ENCODE data around the gene ANO1. TPM values are rescaled to one million over a fixed set of nuclear protein-coding genes. Genes with fewer than 3 reads are reported as not detected.

The ANO1 gene
- total RNA-seq, 2 experiments from 2014 or later: not detected

DNA sequence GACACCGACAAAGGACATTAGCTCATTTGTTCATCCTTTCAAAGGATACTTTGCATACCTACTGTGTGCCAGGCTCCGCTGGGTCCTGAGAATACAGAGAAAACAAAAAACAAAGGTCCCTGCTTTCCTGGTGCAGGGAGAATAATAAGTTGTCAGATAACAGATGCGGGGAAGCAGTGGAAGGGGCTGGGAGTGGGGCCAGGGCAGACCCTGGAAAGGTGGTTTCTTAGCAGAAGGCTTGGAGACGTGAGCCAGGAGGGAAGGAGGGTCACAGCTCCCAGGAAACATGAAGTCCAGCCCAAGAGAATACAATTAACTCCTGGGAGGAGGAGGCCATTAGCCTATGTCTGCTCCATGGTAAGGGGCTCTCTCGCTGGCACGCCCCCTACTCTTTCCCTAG, 9.8 kb upstream of the ANO1 start:
- no peak for ATAC-seq (ENCODE audit: poor library complexity)
- H3K27ac Mint-ChIP-seq: no peak overlapping the region
- H3K27me3 ChIP-seq (ENCODE audit: control insufficient read depth in 1 of 2, insufficient read depth in 2 of 2, low read length in 2 of 2): peaks cover 25 to 44% of the 10 kb centered on the region in 2 experiments

DNA sequence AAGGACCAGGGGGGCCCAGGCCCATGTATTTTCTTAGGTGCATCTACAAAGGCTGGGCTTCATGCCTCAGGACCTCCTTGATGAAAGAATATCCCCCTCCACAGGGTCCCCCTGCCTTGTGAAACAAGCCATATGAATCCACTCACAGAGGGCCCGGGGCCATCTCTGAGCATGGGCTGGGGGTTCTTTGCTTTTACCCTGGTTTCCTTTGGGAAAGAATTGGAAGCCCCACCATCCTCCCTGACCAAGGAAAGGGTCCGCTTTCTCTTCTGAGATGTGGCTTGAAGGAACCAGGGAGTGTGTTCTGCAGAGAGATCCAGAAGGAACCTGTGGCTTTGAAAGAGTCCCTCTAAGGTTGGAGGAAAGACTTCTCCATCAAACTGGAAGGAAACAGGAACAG, 9.2 kb upstream of the ANO1 start:
- Mint-ChIP-seq H3K27ac (no peak overlapping the region), H3K4me1 (ENCODE audit: low read depth) (no peaks in the 10 kb centered on the region), H3K36me3 (ENCODE audit: low read depth) (no peaks in the 10 kb centered on the region), H3K4me3 (no peak overlapping the region), H3K9me3 (no peaks in the 10 kb centered on the region), H3K27me3 (peaks cover 67% of the 10 kb centered on the region)
- ChIA-PET CTCF (no interaction called here), POLR2A (no interaction called here)
- Histone ChIP-seq H3K9me3 (ENCODE audit: control insufficient read depth in 1 of 2, insufficient read depth in 1 of 2, low read length in 2 of 2) (peaks cover 0 to 8% of the 10 kb centered on the region in 2 experiments), H3K4me1 (ENCODE audit: insufficient read depth, low read length) (no peaks in the 10 kb centered on the region), H3K27ac (ENCODE audit: low read depth in 1 of 2, low read length in 2 of 2) (no peak overlapping the region), H3K27me3 (ENCODE audit: control insufficient read depth in 1 of 2, insufficient read depth in 2 of 2, low read length in 2 of 2) (peaks cover 29 to 50% of the 10 kb centered on the region in 2 experiments), H3K36me3 (ENCODE audit: insufficient read depth, low read length) (no peaks in the 10 kb centered on the region), H3K4me3 (ENCODE audit: low read length) (no peak overlapping the region)
- ATAC-seq (ENCODE audit: poor library complexity): no peak
- TF ChIP-seq, protein P1, sequence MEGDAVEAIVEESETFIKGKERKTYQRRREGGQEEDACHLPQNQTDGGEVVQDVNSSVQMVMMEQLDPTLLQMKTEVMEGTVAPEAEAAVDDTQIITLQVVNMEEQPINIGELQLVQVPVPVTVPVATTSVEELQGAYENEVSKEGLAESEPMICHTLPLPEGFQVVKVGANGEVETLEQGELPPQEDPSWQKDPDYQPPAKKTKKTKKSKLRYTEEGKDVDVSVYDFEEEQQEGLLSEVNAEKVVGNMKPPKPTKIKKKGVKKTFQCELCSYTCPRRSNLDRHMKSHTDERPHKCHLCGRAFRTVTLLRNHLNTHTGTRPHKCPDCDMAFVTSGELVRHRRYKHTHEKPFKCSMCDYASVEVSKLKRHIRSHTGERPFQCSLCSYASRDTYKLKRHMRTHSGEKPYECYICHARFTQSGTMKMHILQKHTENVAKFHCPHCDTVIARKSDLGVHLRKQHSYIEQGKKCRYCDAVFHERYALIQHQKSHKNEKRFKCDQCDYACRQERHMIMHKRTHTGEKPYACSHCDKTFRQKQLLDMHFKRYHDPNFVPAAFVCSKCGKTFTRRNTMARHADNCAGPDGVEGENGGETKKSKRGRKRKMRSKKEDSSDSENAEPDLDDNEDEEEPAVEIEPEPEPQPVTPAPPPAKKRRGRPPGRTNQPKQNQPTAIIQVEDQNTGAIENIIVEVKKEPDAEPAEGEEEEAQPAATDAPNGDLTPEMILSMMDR (IDR thresholded peaks at IDR 0.05): no peak
- intact Hi-C loops (cut with DNase I, micrococcal nuclease): no loop called here
- peak in 1 of 14 experiments; percentile 31 for DNase-seq

More for the DNA sequence above, 9.8 kb upstream of the ANO1 start:
- Histone ChIP-seq H3K36me3 (ENCODE audit: insufficient read depth, low read length) (no peaks in the 10 kb centered on the region), H3K4me1 (ENCODE audit: insufficient read depth, low read length) (no peaks in the 10 kb centered on the region), H3K9me3 (ENCODE audit: control insufficient read depth in 1 of 2, insufficient read depth in 1 of 2, low read length in 2 of 2) (peaks cover 0 to 8% of the 10 kb centered on the region in 2 experiments), H3K27ac (ENCODE audit: low read depth in 1 of 2, low read length in 2 of 2) (no peak overlapping the region), H3K4me3 (ENCODE audit: low read length) (no peak overlapping the region)
- Mint-ChIP-seq H3K36me3 (ENCODE audit: low read depth) (no peaks in the 10 kb centered on the region), H3K27me3 (peaks cover 61% of the 10 kb centered on the region), H3K4me1 (ENCODE audit: low read depth) (no peaks in the 10 kb centered on the region), H3K9me3 (no peaks in the 10 kb centered on the region), H3K4me3 (no peak overlapping the region)
- DNase-seq: no peak
- TF ChIP-seq, protein P1 (IDR thresholded peaks at IDR 0.05): no peak
- POLR2A ChIA-PET: no interaction called here
- CTCF ChIA-PET: no interaction called here
- intact Hi-C loops (cut with DNase I, micrococcal nuclease): no loop called here

DNA sequence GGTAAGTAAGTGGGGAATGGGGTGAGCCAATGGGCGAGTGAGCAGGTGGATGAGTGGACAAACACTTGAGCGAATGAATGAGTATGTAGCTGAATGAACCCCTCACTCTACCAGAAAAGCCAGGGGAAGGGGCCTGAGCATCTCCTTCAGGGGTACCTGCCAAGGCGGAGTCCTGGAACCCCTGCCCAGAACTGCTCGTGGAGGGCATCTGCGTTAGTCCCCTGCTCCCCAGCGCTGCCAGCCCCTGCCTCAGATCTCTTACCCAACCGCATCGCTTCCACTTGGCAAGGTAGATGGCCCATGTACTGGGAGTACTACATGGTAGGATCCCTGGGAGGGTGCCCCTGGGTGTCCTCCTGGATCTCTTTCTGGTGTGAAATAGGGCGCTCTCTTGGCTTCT, 7.4 kb upstream of the ANO1 start:
- Mint-ChIP-seq H3K27me3 (peaks cover 81% of the 10 kb centered on the region), H3K27ac (no peak overlapping the region), H3K4me1 (ENCODE audit: low read depth) (no peaks in the 10 kb centered on the region), H3K9me3 (no peaks in the 10 kb centered on the region), H3K36me3 (ENCODE audit: low read depth) (no peaks in the 10 kb centered on the region), H3K4me3 (no peak overlapping the region)
- POLR2A ChIA-PET: no interaction called here
- Histone ChIP-seq H3K36me3 (ENCODE audit: insufficient read depth, low read length) (no peaks in the 10 kb centered on the region), H3K27ac (ENCODE audit: low read depth in 1 of 2, low read length in 2 of 2) (no peak overlapping the region), H3K4me3 (ENCODE audit: low read length) (no peak overlapping the region), H3K9me3 (ENCODE audit: control insufficient read depth in 1 of 2, insufficient read depth in 1 of 2, low read length in 2 of 2) (peaks cover 0 to 5% of the 10 kb centered on the region in 2 experiments), H3K27me3 (ENCODE audit: control insufficient read depth in 1 of 2, insufficient read depth in 2 of 2, low read length in 2 of 2) (peaks cover 30 to 63% of the 10 kb centered on the region in 2 experiments), H3K4me1 (ENCODE audit: insufficient read depth, low read length) (no peaks in the 10 kb centered on the region)
- TF ChIP-seq, protein P1 (IDR thresholded peaks at IDR 0.05): no peak
- no peak for ATAC-seq (ENCODE audit: poor library complexity)
- peak in 1 of 14 experiments; percentile 31 for DNase-seq
- CTCF ChIA-PET: no interaction called here
- intact Hi-C loops (cut with DNase I, micrococcal nuclease): loop anchor here in 1 of 2 experiments (10.0 kb wide), 1 partner anchor 126 kb away; no protein-coding TSS in a partner anchor

Data from CD4-positive, alpha-beta T cell (primary cell).